Upper lobe of right lung (tissue), 1 donor: ENCODE data around the gene POLG2. TPM values are rescaled to one million over a fixed set of nuclear protein-coding genes. Genes with fewer than 3 reads are reported as not detected.
A peak's percentile ranks its signal among the peaks of the same experiment; 100 is the strongest.

Experiments used
- ATAC-seq: fragments of 200-7000 bp; cut with Tn5 transposase; one replicate; pipeline ENCODE4 v1.9.1; 2020; ENCODE audit warnings: mild to moderate bottlenecking, moderate library complexity
- DNase-seq: peaks from one replicate; pipeline ENCODE4 v3.0.0-alpha.2; 2020
- H3K27ac ChIP-seq: fragments of 200-600 bp; one replicate; pipeline ENCODE4 v1.8.0; 2022
- H3K27me3 ChIP-seq: fragments of 200-600 bp; one replicate; pipeline ENCODE4 v1.8.0; 2022; ENCODE audit warnings: mild to moderate bottlenecking
- H3K36me3 ChIP-seq: fragments of 200-600 bp; one replicate; pipeline ENCODE4 v1.8.0; 2022
- H3K4me1 ChIP-seq: fragments of 200-600 bp; one replicate; pipeline ENCODE4 v1.8.0; 2022
- H3K4me3 ChIP-seq: fragments of 200-600 bp; one replicate; pipeline ENCODE4 v1.8.0; 2022; ENCODE audit warnings: mild to moderate bottlenecking
- H3K9me3 ChIP-seq: fragments of 200-600 bp; one replicate; pipeline ENCODE4 v1.8.0; 2022
- intact Hi-C: fragments of 100-400 bp; cut with DNase I; formaldehyde crosslinking; loops from one replicate; pipeline ENCODE4 v1.11.0; 2022
- total RNA-seq: library from RNA; stranded (reverse); fragmentation: NEBNext Ultra II Directional; extraction: Animal tissue kit (Norgen Biotek cat#: 25700); gene quantifications from one replicate; pipeline ENCODE4 v1.2.1, GENCODE V29; 2021
- TF ChIP-seq, protein P1 (sequence below): fragments of 200-600 bp; IDR thresholded peaks from one replicate; pipeline ENCODE4 v1.8.0; 2022; ENCODE audit warnings: antibody characterized with exemption
- donor health status: DM: no; HTN: yes; CAD: no; lungs with severe emphysema.

Gene POLG2
- total RNA-seq, 1 donor from 2014 or later, result 12.6 TPM

DNA sequence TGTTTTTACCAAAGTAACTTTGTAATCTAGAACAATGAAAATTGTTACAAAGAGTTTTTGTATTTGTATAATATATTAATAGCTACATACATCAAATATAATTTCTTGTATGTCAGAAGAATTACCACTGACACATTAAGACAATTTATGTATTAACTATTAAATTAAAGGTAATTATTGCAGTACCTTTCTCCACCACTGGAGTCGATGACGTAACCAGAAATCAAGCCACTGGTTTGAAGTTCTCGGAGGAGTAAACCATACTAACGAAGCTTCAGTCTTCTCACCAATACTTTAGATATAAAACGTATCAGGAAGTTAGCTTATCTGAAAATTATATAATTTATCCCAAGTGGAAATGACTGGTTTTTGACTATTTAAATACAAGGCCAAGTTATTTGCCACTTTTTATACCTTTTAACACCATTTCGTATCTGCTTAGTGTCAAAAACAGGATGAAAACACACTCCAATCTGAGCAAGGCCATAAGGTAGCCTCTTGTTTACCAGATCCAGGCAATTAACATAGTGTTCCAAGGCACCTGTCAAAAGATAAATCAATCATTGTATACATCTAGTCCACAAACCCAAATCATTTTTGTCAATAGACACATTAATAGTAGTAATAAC, 4.3 kb downstream of the POLG2 start:
- no peaks in the 10 kb centered on the region for H3K9me3 ChIP-seq
- no peaks in the 10 kb centered on the region for H3K27me3 ChIP-seq
- TF ChIP-seq, protein P1, sequence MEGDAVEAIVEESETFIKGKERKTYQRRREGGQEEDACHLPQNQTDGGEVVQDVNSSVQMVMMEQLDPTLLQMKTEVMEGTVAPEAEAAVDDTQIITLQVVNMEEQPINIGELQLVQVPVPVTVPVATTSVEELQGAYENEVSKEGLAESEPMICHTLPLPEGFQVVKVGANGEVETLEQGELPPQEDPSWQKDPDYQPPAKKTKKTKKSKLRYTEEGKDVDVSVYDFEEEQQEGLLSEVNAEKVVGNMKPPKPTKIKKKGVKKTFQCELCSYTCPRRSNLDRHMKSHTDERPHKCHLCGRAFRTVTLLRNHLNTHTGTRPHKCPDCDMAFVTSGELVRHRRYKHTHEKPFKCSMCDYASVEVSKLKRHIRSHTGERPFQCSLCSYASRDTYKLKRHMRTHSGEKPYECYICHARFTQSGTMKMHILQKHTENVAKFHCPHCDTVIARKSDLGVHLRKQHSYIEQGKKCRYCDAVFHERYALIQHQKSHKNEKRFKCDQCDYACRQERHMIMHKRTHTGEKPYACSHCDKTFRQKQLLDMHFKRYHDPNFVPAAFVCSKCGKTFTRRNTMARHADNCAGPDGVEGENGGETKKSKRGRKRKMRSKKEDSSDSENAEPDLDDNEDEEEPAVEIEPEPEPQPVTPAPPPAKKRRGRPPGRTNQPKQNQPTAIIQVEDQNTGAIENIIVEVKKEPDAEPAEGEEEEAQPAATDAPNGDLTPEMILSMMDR, result peak; percentile 61
- ATAC-seq, result no peak
- H3K36me3 ChIP-seq, result peaks cover 48% of the 10 kb centered on the region
- DNase-seq, result no peak
- H3K27ac ChIP-seq, result no peak overlapping the region
- H3K4me3 ChIP-seq, result no peak overlapping the region
- H3K4me1 ChIP-seq, result peaks cover 22% of the 10 kb centered on the region
- intact Hi-C loops, result loop anchor here (10.0 kb wide), 1 partner anchor 68 kb away; no protein-coding TSS in a partner anchor

DNA sequence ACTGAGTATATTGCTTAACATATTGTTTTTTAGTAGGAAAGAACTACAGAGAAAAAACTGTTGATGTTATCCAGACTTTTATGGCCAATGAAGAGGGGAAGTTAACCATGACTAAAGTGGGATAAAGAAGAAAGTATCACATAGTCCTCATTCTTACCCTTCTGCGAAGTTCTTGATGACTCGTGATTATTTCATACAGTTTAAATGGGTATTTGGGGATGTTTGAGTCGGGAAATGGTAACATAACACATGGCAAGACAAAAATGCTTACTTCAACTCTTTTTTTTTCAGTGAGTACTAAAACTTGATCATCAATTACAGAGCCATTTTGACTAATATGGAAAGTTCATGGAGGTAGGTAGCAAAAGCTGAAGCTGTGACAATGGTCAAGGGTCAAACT, 4.9 kb downstream of the POLG2 start:
- intact Hi-C loops, result loop anchor here (10.0 kb wide), 1 partner anchor 67 kb away; no protein-coding TSS in a partner anchor
- no peaks in the 10 kb centered on the region for H3K27me3 ChIP-seq
- H3K9me3 ChIP-seq, result no peaks in the 10 kb centered on the region
- TF ChIP-seq, protein P1, result no peak
- peaks cover 17% of the 10 kb centered on the region for H3K4me1 ChIP-seq
- ATAC-seq (no peak), DNase-seq (no peak)
- H3K36me3 ChIP-seq, result peaks cover 46% of the 10 kb centered on the region
- H3K4me3 ChIP-seq, result no peak overlapping the region
- H3K27ac ChIP-seq, result no peak overlapping the region

DNA sequence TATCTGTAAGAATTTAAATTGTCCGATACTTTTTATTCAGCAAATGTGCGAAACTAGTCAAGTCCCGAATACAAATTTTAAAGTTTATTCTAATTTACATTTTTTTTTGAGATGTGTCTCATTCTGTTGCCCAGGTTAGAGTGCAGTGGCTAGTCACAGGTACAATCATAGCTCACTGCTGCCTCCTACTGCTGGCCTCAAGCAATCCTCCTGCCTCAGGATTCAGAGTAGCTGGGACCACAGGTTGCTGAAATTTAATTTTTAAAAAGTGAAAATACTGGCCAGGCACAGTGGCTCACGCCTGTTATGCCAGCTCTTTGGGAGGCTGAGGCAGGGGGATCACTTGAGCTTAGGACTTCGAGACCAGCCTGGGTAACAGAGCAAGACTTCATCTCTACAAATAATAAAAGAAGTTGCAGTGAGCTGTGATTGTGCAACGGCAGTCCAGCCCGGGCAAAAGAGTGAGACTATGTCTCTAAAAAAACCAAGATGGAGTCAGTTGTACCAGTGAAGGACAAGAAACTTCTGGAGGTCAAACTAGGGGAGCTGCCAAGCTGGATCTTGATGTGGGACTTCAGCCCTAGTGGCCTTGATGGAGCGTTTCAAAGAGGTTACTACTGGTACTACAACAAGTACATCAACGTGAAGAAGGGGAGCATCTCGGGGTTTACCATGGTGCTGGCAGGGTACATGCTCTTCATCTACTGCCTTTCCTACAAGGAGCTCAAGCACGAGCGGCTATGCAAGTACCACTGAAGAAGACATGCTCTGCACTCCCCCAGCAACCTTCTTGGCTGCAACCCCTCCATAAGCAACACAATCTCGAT, 5.6 kb downstream of the POLG2 start:
- no peak overlapping the region for H3K4me3 ChIP-seq
- ATAC-seq, result peak; percentile 86
- TF ChIP-seq, protein P1, result peak; percentile 63
- DNase-seq, result no peak
- peaks cover 46% of the 10 kb centered on the region for H3K36me3 ChIP-seq
- H3K9me3 ChIP-seq, result no peaks in the 10 kb centered on the region
- intact Hi-C loops, result loop anchor here (10.0 kb wide), 1 partner anchor 66 kb away; no protein-coding TSS in a partner anchor
- no peaks in the 10 kb centered on the region for H3K27me3 ChIP-seq
- peaks cover 17% of the 10 kb centered on the region for H3K4me1 ChIP-seq
- H3K27ac ChIP-seq, result no peak overlapping the region

DNA sequence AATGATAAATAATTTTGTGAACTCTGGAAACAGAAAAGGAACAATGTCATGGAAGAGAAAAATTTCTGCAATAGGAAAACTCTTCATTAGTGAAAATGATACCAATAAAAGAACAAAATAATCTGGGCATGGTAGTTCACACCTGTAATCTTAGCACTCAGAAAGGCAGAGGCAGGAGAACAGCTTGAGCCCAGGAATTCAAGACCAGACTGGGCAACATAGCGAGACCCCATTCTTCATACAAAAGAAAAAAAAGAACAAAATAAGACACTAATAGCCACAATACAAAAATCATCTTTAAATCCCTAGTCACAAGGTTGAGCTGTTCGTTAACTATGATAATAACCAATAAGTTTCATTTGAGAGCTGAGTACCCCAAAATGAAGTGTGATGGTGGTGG, 8.6 kb downstream of the POLG2 start:
- peaks cover 68% of the 10 kb centered on the region for H3K36me3 ChIP-seq
- no peaks in the 10 kb centered on the region for H3K4me1 ChIP-seq
- no peak overlapping the region for H3K27ac ChIP-seq
- no peaks in the 10 kb centered on the region for H3K27me3 ChIP-seq
- intact Hi-C loops, result no loop called here
- TF ChIP-seq, protein P1, result no peak
- no peak overlapping the region for H3K4me3 ChIP-seq
- DNase-seq, result no peak
- ATAC-seq, result no peak
- H3K9me3 ChIP-seq, result no peaks in the 10 kb centered on the region

DNA sequence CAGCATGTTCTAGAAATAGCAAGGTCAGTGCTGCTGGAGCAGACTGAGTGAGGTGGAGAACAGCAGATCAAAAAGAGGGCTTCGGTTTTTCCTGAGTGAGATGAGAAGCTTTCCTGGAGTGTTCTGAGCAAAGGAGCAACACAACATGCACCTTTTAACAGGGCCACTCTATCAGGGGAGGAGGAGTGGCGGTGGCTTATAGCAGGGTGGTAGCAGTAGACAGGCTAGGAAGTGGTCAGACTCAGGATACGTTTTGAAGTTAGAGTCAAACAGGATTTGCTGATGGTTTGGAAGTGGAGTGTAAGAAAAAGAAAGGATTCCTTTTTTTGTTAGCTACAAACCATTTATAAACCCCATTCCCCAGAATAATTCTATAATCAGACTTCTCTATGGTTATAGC, 12.5 kb downstream of the POLG2 start:
- intact Hi-C loops, result no loop called here
- DNase-seq (no peak), ATAC-seq (no peak)

More for the DNA sequence above, 12.5 kb downstream of the POLG2 start:
- TF ChIP-seq, protein P1, result no peak
- Histone ChIP-seq H3K27ac (no peak overlapping the region), H3K9me3 (no peaks in the 10 kb centered on the region), H3K4me1 (no peaks in the 10 kb centered on the region), H3K36me3 (peaks cover 61% of the 10 kb centered on the region), H3K27me3 (no peaks in the 10 kb centered on the region), H3K4me3 (no peak overlapping the region)
